Measurements from ENCODE around the gene HDAC4. TPM values are rescaled to one million over a fixed set of nuclear protein-coding genes. Genes with fewer than 3 reads are reported as not detected.

Gene HDAC4
- total and polyA plus RNA-seq, 8 donors: 1.7 to 98.8 (median 24.5) TPM

DNA sequence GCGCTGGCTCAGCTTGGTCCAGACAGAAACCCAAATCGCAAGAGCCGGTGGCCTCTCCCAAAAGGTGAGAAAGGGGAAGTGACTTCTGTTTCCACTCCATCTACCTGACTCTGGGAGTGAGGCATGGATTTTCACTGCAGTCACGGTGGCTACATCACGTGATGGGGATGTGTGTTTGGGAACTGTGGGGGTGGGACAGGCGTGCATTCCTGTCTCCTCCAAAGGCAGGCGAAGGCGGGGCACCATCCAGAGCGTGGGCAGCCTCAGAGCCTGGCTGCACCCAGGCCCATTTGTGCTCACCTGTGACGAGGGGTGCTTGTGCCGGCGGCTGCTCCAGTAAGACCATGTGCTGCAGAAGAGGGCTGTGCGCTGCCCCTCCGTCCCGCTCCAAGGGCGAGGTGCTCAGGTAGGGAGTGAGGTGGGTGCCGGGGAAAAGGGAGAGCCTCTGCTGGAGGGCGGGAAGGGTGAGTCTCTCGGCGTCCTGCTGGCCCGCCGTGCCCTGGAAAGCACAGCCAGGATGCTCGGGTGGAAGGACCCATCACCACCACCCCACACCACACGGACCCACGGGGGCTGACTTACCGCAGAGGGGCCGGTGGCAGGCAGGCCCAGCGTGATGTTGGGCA lies 266.8 kb downstream of the HDAC4 start:
- intact Hi-C loops (cut with DNase I; ENCODE audit: low total_unique reads): no loop called here
- H3K4me3 ChIP-seq: no peak overlapping the region
- no peaks in the 10 kb centered on the region for H3K9me3 ChIP-seq
- peaks cover 46 to 100% (median 96%) of the 10 kb centered on the region in 4 donors for H3K36me3 ChIP-seq
- H3K4me1 ChIP-seq: peaks cover 0 to 10% (median 4%) of the 10 kb centered on the region in 4 donors
- 91 to 96% (median 95%) methylated on average over 22 to 28 of the region's 28 CpGs for WGBS, 5 donors
- H3K27ac ChIP-seq: no peak overlapping the region
- H3K27me3 ChIP-seq: no peaks in the 10 kb centered on the region
- no peak for DNase-seq
- TF ChIP-seq, protein P1, sequence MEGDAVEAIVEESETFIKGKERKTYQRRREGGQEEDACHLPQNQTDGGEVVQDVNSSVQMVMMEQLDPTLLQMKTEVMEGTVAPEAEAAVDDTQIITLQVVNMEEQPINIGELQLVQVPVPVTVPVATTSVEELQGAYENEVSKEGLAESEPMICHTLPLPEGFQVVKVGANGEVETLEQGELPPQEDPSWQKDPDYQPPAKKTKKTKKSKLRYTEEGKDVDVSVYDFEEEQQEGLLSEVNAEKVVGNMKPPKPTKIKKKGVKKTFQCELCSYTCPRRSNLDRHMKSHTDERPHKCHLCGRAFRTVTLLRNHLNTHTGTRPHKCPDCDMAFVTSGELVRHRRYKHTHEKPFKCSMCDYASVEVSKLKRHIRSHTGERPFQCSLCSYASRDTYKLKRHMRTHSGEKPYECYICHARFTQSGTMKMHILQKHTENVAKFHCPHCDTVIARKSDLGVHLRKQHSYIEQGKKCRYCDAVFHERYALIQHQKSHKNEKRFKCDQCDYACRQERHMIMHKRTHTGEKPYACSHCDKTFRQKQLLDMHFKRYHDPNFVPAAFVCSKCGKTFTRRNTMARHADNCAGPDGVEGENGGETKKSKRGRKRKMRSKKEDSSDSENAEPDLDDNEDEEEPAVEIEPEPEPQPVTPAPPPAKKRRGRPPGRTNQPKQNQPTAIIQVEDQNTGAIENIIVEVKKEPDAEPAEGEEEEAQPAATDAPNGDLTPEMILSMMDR (IDR thresholded peaks at IDR 0.05): no peak
- TF ChIP-seq POLR2A (IDR thresholded peaks at IDR 0.05) (no peak), EP300 (IDR thresholded peaks at IDR 0.05) (no peak), POLR2AphosphoS5 (IDR thresholded peaks at IDR 0.05) (no peak)

DNA sequence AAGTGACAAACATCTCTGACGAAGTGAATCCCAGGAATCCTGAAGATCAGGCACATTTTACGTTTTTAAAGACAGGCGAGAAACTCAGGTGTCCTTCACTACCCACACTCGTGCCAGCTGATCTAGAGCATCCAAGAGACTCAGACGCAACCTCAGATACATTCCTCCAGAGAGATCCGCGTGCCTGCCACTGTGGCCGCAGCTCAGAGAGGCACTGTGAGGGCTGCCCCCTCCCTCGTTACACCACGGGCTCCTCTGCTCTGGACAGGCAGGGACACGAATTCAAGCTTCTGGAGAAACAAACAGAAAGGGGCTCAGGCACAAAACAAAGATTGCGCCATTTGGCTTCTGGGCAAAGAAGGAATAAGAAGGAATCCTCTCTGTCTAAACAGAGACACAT lies 268.0 kb downstream of the HDAC4 start:
- peaks cover 45 to 100% (median 97%) of the 10 kb centered on the region in 4 donors for H3K36me3 ChIP-seq
- DNase-seq: no peak
- TF ChIP-seq EP300 (IDR thresholded peaks at IDR 0.05) (no peak), POLR2AphosphoS5 (IDR thresholded peaks at IDR 0.05) (no peak), POLR2A (IDR thresholded peaks at IDR 0.05) (no peak)
- TF ChIP-seq, protein P1 (IDR thresholded peaks at IDR 0.05): no peak

DNA sequence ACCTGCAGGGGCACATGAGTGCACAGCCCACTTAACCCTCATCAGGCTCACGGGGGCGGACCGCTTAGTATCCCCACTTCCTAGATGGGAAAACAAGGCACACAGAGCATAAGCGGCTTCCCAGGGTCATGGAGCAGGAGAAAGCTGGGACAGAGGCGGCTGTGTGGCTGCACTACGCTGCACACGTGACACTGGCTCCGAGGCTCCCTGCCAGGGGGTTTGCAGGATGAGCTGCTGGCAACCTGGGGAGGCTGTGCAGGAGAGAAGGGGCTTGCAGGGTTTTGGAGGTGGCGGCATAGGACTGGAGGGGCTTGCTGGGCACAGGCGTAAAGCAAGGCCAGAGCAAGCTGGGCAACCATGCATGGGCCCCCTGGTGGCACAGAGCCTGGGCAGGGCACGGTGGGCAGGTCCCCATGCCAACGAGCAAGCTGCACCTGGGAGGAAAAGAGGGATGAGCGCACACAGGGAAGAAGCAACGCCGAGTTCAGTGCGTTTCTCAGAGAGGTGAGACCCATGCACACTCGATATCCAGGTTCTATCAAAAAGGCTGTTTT lies 268.6 kb downstream of the HDAC4 start:
- DNase-seq: no peak
- H3K27me3 ChIP-seq: no peaks in the 10 kb centered on the region
- TF ChIP-seq, protein P1 (IDR thresholded peaks at IDR 0.05): no peak
- TF ChIP-seq POLR2AphosphoS5 (IDR thresholded peaks at IDR 0.05) (no peak), POLR2A (IDR thresholded peaks at IDR 0.05) (no peak), EP300 (IDR thresholded peaks at IDR 0.05) (no peak)
- H3K9me3 ChIP-seq: no peaks in the 10 kb centered on the region
- peaks cover 45 to 100% (median 97%) of the 10 kb centered on the region in 4 donors for H3K36me3 ChIP-seq
- peaks cover 0 to 4% (median 0%) of the 10 kb centered on the region in 4 donors for H3K4me1 ChIP-seq
- WGBS, 5 donors: 90 to 96% (median 93%) methylated on average over 17 of the region's 17 CpGs
- intact Hi-C loops (cut with DNase I; ENCODE audit: low total_unique reads): no loop called here
- H3K27ac ChIP-seq: no peak overlapping the region
- no peak overlapping the region for H3K4me3 ChIP-seq

More for the DNA sequence above, 268.0 kb downstream of the HDAC4 start:
- Histone ChIP-seq H3K4me1 (peaks cover 0 to 4% (median 0%) of the 10 kb centered on the region in 4 donors), H3K27me3 (no peaks in the 10 kb centered on the region), H3K9me3 (no peaks in the 10 kb centered on the region), H3K4me3 (no peak overlapping the region), H3K27ac (no peak overlapping the region)
- WGBS, 5 donors: 91 to 96% (median 91%) methylated on average over 12 of the region's 12 CpGs
- intact Hi-C loops (cut with DNase I; ENCODE audit: low total_unique reads): no loop called here

DNA sequence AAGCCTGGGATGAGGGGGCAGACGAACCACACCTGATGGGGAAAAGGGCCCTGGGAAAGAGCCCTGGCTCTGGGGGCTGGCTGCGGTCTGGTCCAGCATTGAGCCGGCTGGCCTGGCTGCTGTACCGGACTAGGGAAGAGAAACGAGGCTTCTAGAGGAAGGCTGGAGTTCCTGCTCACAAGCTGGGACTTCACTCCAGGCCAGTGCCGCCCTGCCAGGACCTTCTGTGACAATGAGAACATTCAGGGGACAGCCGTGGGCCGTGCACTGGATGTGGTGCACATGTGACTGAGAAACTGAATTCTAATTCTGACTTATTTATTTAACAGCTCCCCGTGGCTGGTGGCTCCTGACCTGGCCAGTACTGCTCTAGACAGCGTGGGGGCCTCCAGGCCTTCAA lies 269.3 kb downstream of the HDAC4 start:
- TF ChIP-seq POLR2A (IDR thresholded peaks at IDR 0.05) (no peak), POLR2AphosphoS5 (IDR thresholded peaks at IDR 0.05) (no peak), EP300 (IDR thresholded peaks at IDR 0.05) (no peak)
- TF ChIP-seq, protein P1 (IDR thresholded peaks at IDR 0.05): no peak
- WGBS, 5 donors: 84 to 95% (median 92%) methylated on average over 10 of the region's 10 CpGs
- Histone ChIP-seq H3K9me3 (no peaks in the 10 kb centered on the region), H3K27me3 (no peaks in the 10 kb centered on the region), H3K36me3 (peaks cover 46 to 100% (median 97%) of the 10 kb centered on the region in 4 donors), H3K4me1 (peaks cover 0 to 4% (median 0%) of the 10 kb centered on the region in 4 donors), H3K27ac (no peak overlapping the region), H3K4me3 (no peak overlapping the region)
- intact Hi-C loops (cut with DNase I; ENCODE audit: low total_unique reads): no loop called here
- DNase-seq: no peak

Data from stomach (tissue), 9 donors.